Lung (tissue), 12 donors: Measurements from ENCODE around the gene FAM117B. TPM values are rescaled to one million over a fixed set of nuclear protein-coding genes. Genes with fewer than 3 reads are reported as not detected.
A peak's percentile ranks its signal among the peaks of the same experiment; 100 is the strongest.

ENCODE experiments used
- ATAC-seq: fragments of 200-7000 bp; cut with Tn5 transposase; one replicate; pipeline ENCODE4 v1.9.1; 2020; ENCODE audit warnings: moderate number of reproducible peaks; ENCODE audit not compliant: insufficient read depth, low FRiP score
- DNase-seq, 3 donors: peaks; one replicate each; pipeline ENCODE4 v3.0.0-alpha.2; 2013 to 2017
- H3K27ac ChIP-seq, 2 donors: one replicate each; pipeline ENCODE4 v1.5.1; 2013; ENCODE audit warnings: mild to moderate bottlenecking in 2 of 2, moderate library complexity in 2 of 2, control low read depth in 1 of 2, inconsistent platforms in 1 of 2, low read depth in 1 of 2, low read length in 1 of 2
- H3K27me3 ChIP-seq, 3 donors: one replicate each; pipeline ENCODE4 v1.5.1; 2013; ENCODE audit warnings: low read length in 2 of 3; ENCODE audit not compliant: control insufficient read depth in 3 of 3, insufficient read depth in 3 of 3
- H3K36me3 ChIP-seq, 4 donors: one replicate each; pipeline ENCODE4 v1.5.1; 2013; ENCODE audit warnings: low read length in 4 of 4, mild to moderate bottlenecking in 1 of 4, moderate library complexity in 1 of 4; ENCODE audit not compliant: control insufficient read depth in 4 of 4, insufficient read depth in 4 of 4
- H3K4me1 ChIP-seq, 5 donors: one replicate each; pipeline ENCODE4 v1.5.1; 2013; ENCODE audit warnings: low read length in 5 of 5, mild to moderate bottlenecking in 2 of 5, moderate library complexity in 1 of 5; ENCODE audit not compliant: control insufficient read depth in 5 of 5, insufficient read depth in 5 of 5
- H3K4me3 ChIP-seq: one replicate; pipeline ENCODE4 v1.5.1; 2013; ENCODE audit warnings: mild to moderate bottlenecking, control low read depth, moderate library complexity
- H3K9ac ChIP-seq, 2 donors: one replicate each; pipeline ENCODE4 v1.5.1; 2013; ENCODE audit warnings: low read length in 2 of 2, control low read depth in 1 of 2; ENCODE audit not compliant: insufficient read depth in 1 of 2
- H3K9me3 ChIP-seq, 4 donors: one replicate each; pipeline ENCODE4 v1.5.1; 2013; ENCODE audit warnings: low read length in 3 of 4, mild to moderate bottlenecking in 1 of 4, moderate library complexity in 1 of 4; ENCODE audit not compliant: control insufficient read depth in 4 of 4, insufficient read depth in 3 of 4
- CTCF ChIP-seq: IDR thresholded peaks from 2 replicates; pipeline ENCODE4 v1.5.1; 2012; ENCODE audit warnings: mild to moderate bottlenecking; ENCODE audit errors: control extremely low read depth, extremely low read depth
- WGBS, 2 donors: extraction: QIAGEN DNeasy Blood & Tissue Kit; methylation state at CpG; one replicate each; pipeline ENCODE4 v1.1.7; 2013; 5-methylcytosine and 5-hydroxymethylcytosine counted together
- polyA plus RNA-seq, 2 donors: library from polyadenylated mRNA; stranded (reverse); fragments of 200-250 nt; gene quantifications; one replicate each; pipeline ENCODE4 v1.2.1, GENCODE V29; 2013
- total RNA-seq, 2 donors: library from RNA; depleted of rRNA in 1 of 2; stranded (reverse); fragments of >200 nt in 1 of 2; gene quantifications; one replicate each; pipeline ENCODE4 v1.2.1, GENCODE V29; 2014 to 2021
- donor health status: control.
- donor health status: control.
- donor health status: Bipolar disorder and iron deficiency.
- donor health status: healthy.
- donor health status: DM: yes; HTN: yes; CAD: no.

Gene FAM117B
- total and polyA plus RNA-seq, 4 donors: 1.4 to 19.9 (median 4.5) TPM

- Histone ChIP-seq H3K4me1 (no peaks in the 10 kb centered on the region), H3K4me3 (no peak overlapping the region), H3K27me3 (no peaks in the 10 kb centered on the region), H3K9ac (no peak overlapping the region), H3K36me3 (peaks cover 0 to 6% (median 0%) of the 10 kb centered on the region in 4 donors), H3K27ac (no peak overlapping the region), H3K9me3 (peaks cover 3 to 6% (median 5%) of the 10 kb centered on the region in 4 donors)
- 44 to 93% methylated on average over 2 of the region's 2 CpGs for WGBS, 2 donors
- TF ChIP-seq CTCF: no peak
- ATAC-seq (no peak), DNase-seq (no peak)
Observed at GRCh38 chr2:202720226-202720625, 85.5 kb downstream of the FAM117B start.

- H3K9me3 ChIP-seq: peaks cover 0 to 3% (median 2%) of the 10 kb centered on the region in 4 donors
- H3K9ac ChIP-seq: no peak overlapping the region
- peaks cover 0 to 6% (median 0%) of the 10 kb centered on the region in 4 donors for H3K36me3 ChIP-seq
- DNase-seq (peak in 1 of 3 donors; percentile 15), ATAC-seq (no peak)
- peaks cover 0 to 2% (median 0%) of the 10 kb centered on the region in 5 donors for H3K4me1 ChIP-seq
- H3K27ac ChIP-seq: no peak overlapping the region
- 83 to 90% methylated on average over 3 of the region's 3 CpGs for WGBS, 2 donors
- H3K4me3 ChIP-seq: no peak overlapping the region
- H3K27me3 ChIP-seq: no peaks in the 10 kb centered on the region
- TF ChIP-seq CTCF: no peak
Observed at GRCh38 chr2:202721621-202722020, 86.9 kb downstream of the FAM117B start.

GRCh38 chr2:202723746-202724145, 89.0 kb downstream of the FAM117B start:
- Histone ChIP-seq H3K36me3 (no peaks in the 10 kb centered on the region), H3K9me3 (no peaks in the 10 kb centered on the region), H3K27ac (no peak overlapping the region), H3K4me1 (peaks cover 0 to 3% (median 0%) of the 10 kb centered on the region in 5 donors), H3K27me3 (no peaks in the 10 kb centered on the region), H3K9ac (no peak overlapping the region), H3K4me3 (no peak overlapping the region)
- peak in 1 of 3 donors; percentile 15 for DNase-seq
- TF ChIP-seq CTCF: no peak
- no peak for ATAC-seq
- WGBS, 2 donors: 86 to 98% methylated on average over 5 of the region's 5 CpGs

GRCh38 chr2:202726070-202726469, 91.3 kb downstream of the FAM117B start:
- H3K27me3 ChIP-seq: no peaks in the 10 kb centered on the region
- 84 to 85% methylated on average over 3 of the region's 3 CpGs for WGBS, 2 donors
- DNase-seq (peak in 2 of 3 donors; percentile 20 to 47), ATAC-seq (no peak)
- no peak overlapping the region for H3K27ac ChIP-seq
- no peak overlapping the region for H3K4me3 ChIP-seq
- no peaks in the 10 kb centered on the region for H3K36me3 ChIP-seq
- no peak for TF ChIP-seq CTCF
- H3K9ac ChIP-seq: no peak overlapping the region
- H3K4me1 ChIP-seq: peaks cover 0 to 3% (median 0%) of the 10 kb centered on the region in 5 donors
- H3K9me3 ChIP-seq: no peaks in the 10 kb centered on the region
